HepG2 (cell line): ENCODE results near the gene ERICH6. TPM values are rescaled to one million over a fixed set of nuclear protein-coding genes. Genes with fewer than 3 reads are reported as not detected.
A peak's percentile ranks its signal among the peaks of the same experiment; 100 is the strongest.

ENCODE experiments used
- ARNT2 ChIP-seq: sonication (generic); formaldehyde crosslinking; IDR thresholded peaks from 2 replicates; pipeline ENCODE4 v1.8.0; 2022; ENCODE audit warnings: mild to moderate bottlenecking, low read depth, missing genetic modification reagents, moderate library complexity
- BRD4 ChIP-seq: sonication (generic); formaldehyde crosslinking; IDR thresholded peaks from 2 replicates; pipeline ENCODE4 v1.4.0; 2020; ENCODE audit warnings: missing genetic modification reagents
- CBX5 ChIP-seq: sonication (generic); formaldehyde crosslinking; IDR thresholded peaks from 2 replicates; pipeline ENCODE4 v1.4.0; 2020; ENCODE audit warnings: missing genetic modification reagents, borderline replicate concordance
- DR1 ChIP-seq: sonication (generic); formaldehyde crosslinking; IDR thresholded peaks from 2 replicates; pipeline ENCODE4 v1.8.0; 2021; ENCODE audit warnings: mild to moderate bottlenecking, missing genetic modification reagents, inconsistent platforms
- E2F5 ChIP-seq: sonication (generic); formaldehyde crosslinking; conservative IDR thresholded peaks from 2 replicates; pipeline ENCODE4 v1.4.0; 2020; ENCODE audit warnings: missing genetic modification reagents
- EP300 ChIP-seq, 3 experiments: sonication (generic) in 1 of 3; formaldehyde crosslinking in 1 of 3; IDR thresholded peaks; 2 replicates each; pipeline versions ENCODE4 v1.5.1 to v1.6.1; 2011 to 2020; ENCODE audit warnings: low read depth in 2 of 3, low read length in 2 of 3, borderline replicate concordance in 1 of 3, improper control_type of control experiment in 1 of 3, mild to moderate bottlenecking in 1 of 3, missing genetic modification reagents in 1 of 3, moderate library complexity in 1 of 3
- FOXK1 ChIP-seq: sonication (generic); formaldehyde crosslinking; IDR thresholded peaks from 2 replicates; pipeline ENCODE4 v1.4.0; 2020; ENCODE audit warnings: low read depth, missing genetic modification reagents, borderline replicate concordance
- GABPA ChIP-seq, 2 experiments: IDR thresholded peaks; 2 replicates each; pipeline ENCODE4 v1.6.1; 2011 to 2016; ENCODE audit warnings: low read depth in 2 of 2, low read length in 1 of 2, missing biosample characterization in 1 of 2, missing genetic modification characterization in 1 of 2
- HIC2 ChIP-seq: sonication (generic); formaldehyde crosslinking; IDR thresholded peaks from 2 replicates; pipeline ENCODE4 v1.9.0; 2022; ENCODE audit warnings: low read depth, missing genetic modification reagents
- HMGXB4 ChIP-seq, 2 experiments: sonication (generic) in 1 of 2; formaldehyde crosslinking in 1 of 2; IDR thresholded peaks; 2 replicates each; pipeline versions ENCODE4 v1.4.0 to v1.6.1; 2018 to 2020; ENCODE audit warnings: missing genetic modification reagents in 2 of 2, borderline replicate concordance in 1 of 2, low read depth in 1 of 2, mild to moderate bottlenecking in 1 of 2, missing biosample characterization in 1 of 2
- KDM2A ChIP-seq: sonication (generic); formaldehyde crosslinking; IDR thresholded peaks from 2 replicates; pipeline ENCODE4 v1.4.0; 2020; ENCODE audit warnings: low read depth, missing genetic modification reagents, borderline replicate concordance
- PPARG ChIP-seq: conservative IDR thresholded peaks from 2 replicates; pipeline ENCODE4 v1.6.1; 2016; ENCODE audit warnings: missing biosample characterization, missing genetic modification reagents
- RAD51 ChIP-seq: fragments of 450-650 bp; IDR thresholded peaks from 2 replicates; pipeline ENCODE4 v1.6.1; 2016; ENCODE audit warnings: borderline replicate concordance
- SP2 ChIP-seq: sonication (generic); formaldehyde crosslinking; IDR thresholded peaks from 2 replicates; pipeline ENCODE4 v1.5.1; 2020; ENCODE audit warnings: mild to moderate bottlenecking, missing genetic modification reagents
- ZBTB1 ChIP-seq: sonication (generic); formaldehyde crosslinking; IDR thresholded peaks from 2 replicates; pipeline ENCODE4 v1.4.0; 2020; ENCODE audit warnings: missing genetic modification reagents, borderline replicate concordance
- ZBTB20 ChIP-seq: sonication (generic); formaldehyde crosslinking; IDR thresholded peaks from 2 replicates; pipeline ENCODE4 v1.8.1; 2023; ENCODE audit warnings: missing genetic modification reagents, low read depth, mild to moderate bottlenecking, borderline replicate concordance
- ZBTB39 ChIP-seq: sonication (generic); formaldehyde crosslinking; IDR thresholded peaks from 2 replicates; pipeline ENCODE4 v1.5.0; 2020; ENCODE audit warnings: missing genetic modification reagents
- ZNF549 ChIP-seq: sonication (generic); formaldehyde crosslinking; IDR thresholded peaks from 2 replicates; pipeline ENCODE4 v1.5.0; 2020; ENCODE audit warnings: missing genetic modification reagents
- ZNF761 ChIP-seq: sonication (generic); formaldehyde crosslinking; conservative IDR thresholded peaks from 2 replicates; pipeline ENCODE4 v1.4.0; 2020; ENCODE audit warnings: mild to moderate bottlenecking, missing genetic modification reagents
- polyA plus RNA-seq, 8 experiments: library from polyadenylated mRNA; depleted of rRNA in 3 of 8; stranded (reverse) in 7 of 8; unstranded in 1 of 8; fragments of >200 nt; fragmentation: Illumina TruSeq in 4 of 8; extraction: Trizol in 4 of 8; gene quantifications; 2 replicates each; pipeline versions ENCODE4 v1.2.1 to v1.2.3, GENCODE V29; 2011 to 2016; ENCODE audit warnings: low read depth in 4 of 8, missing spikeins in 1 of 8, mixed read lengths in 1 of 8; ENCODE audit not compliant: insufficient read depth in 1 of 8
- total RNA-seq, 5 experiments: library from RNA; depleted of rRNA; stranded (reverse); fragments of >200 nt; fragmentation: Illumina TruSeq; extraction: Trizol; gene quantifications; 2 replicates each; pipeline ENCODE4 v1.2.3, GENCODE V29; 2016; ENCODE audit warnings: low read depth in 1 of 5

Gene ERICH6
- total and polyA plus RNA-seq, 2 of the 13 experiments (the other 11 are each of a cell fraction or from before 2014, with no cell fraction given): 0.03 TPM; not detected in 1

- TF ChIP-seq EP300 (IDR thresholded peaks at IDR 0.05; ENCODE audit: low read depth in 2 of 2, low read length in 2 of 2) (peak; percentile 78 to 86), EP300 (CRISPR knock-in tag; IDR thresholded peaks at IDR 0.05; ENCODE audit: borderline replicate concordance) (peak; percentile 44; the same call in 1 of the 2 replicates), PPARG (CRISPR knock-in tag) (peak; percentile 89), RAD51 (no peak), E2F5 (no peak), GABPA (IDR thresholded peaks at IDR 0.05; ENCODE audit: low read depth, low read length) (no peak), GABPA (CRISPR knock-in tag; IDR thresholded peaks at IDR 0.05; ENCODE audit: low read depth) (0 out of 2 replicates have a peak, but pooled peaks have one; percentile 33), CBX5 (CRISPR knock-in tag) (peak; percentile 63; the same call in 1 of the 2 replicates), ZBTB39 (CRISPR knock-in tag) (0 out of 2 replicates have a peak, but pooled peaks have one; percentile 51), ZBTB1 (CRISPR knock-in tag) (no peak), SP2 (no peak), FOXK1 (CRISPR knock-in tag) (peak; percentile 60; the same call in 1 of the 2 replicates), ZNF761 (CRISPR knock-in tag) (0 out of 2 replicates have a peak, but pooled peaks have one; percentile 11), ZNF549 (CRISPR knock-in tag) (no peak), ZBTB20 (CRISPR knock-in tag) (0 out of 2 replicates have a peak, but pooled peaks have one; percentile 39), HMGXB4 (CRISPR knock-in tag; IDR thresholded peaks at IDR 0.05; ENCODE audit: borderline replicate concordance in 1 of 2, low read depth in 1 of 2) (peak; percentile 32 to 54; a peak in 1 of 4 replicates), ARNT2 (no peak), BRD4 (no peak), DR1 (CRISPR knock-in tag) (no peak), KDM2A (CRISPR knock-in tag) (peak; percentile 74), HIC2 (CRISPR knock-in tag) (peak; percentile 52; the same call in 1 of the 2 replicates)
These were observed 37.2 kb upstream of the ERICH6 start (continued) for GRCh38 chr3:150740733-150741496.
